ENCODE results near the gene CLHC1. TPM values are rescaled to one million over a fixed set of nuclear protein-coding genes. Genes with fewer than 3 reads are reported as not detected.

Gene CLHC1
- polyA plus RNA-seq, 1 of the 3 experiments (the other 2 are of a cell fraction), result 3.8 TPM

GRCh38 chr2:55225481-55226020, 6.5 kb downstream of the CLHC1 start:
- Histone ChIP-seq H4K20me1 (ENCODE audit: insufficient read depth) (no peaks in the 10 kb centered on the region), H3K9me2 (no peaks in the 10 kb centered on the region), H3K9ac (no peak overlapping the region), H3K27me3 (ENCODE audit: insufficient read depth) (no peaks in the 10 kb centered on the region), H3K4me3 (ENCODE audit: low read depth in 2 of 2, low read length in 1 of 2) (no peak overlapping the region), H3K9me3 (no peaks in the 10 kb centered on the region), H3K4me1 (ENCODE audit: control insufficient read depth in 1 of 2, insufficient read depth in 2 of 2, low read depth in 1 of 2, low read length in 1 of 2) (peaks cover 0 to 3% of the 10 kb centered on the region in 2 experiments; a peak in 1 of 4 replicates), H2AFZ (ENCODE audit: low read depth) (no peak overlapping the region), H3K4me2 (no peak overlapping the region), H3K27ac (ENCODE audit: low read depth in 2 of 2, low read length in 1 of 2) (no peak overlapping the region), H3K79me2 (ENCODE audit: insufficient read depth) (peaks cover 28% of the 10 kb centered on the region; the same call in 1 of the 2 replicates), H3K36me3 (replicated peaks in 1 of 2; ENCODE audit: control insufficient read depth in 1 of 2, insufficient read depth in 2 of 2, low read length in 1 of 2) (peaks cover 10 to 19% of the 10 kb centered on the region in 2 experiments), H3F3A (replicated peaks; ENCODE audit: insufficient read depth) (peaks cover 7% of the 10 kb centered on the region)
- ChIA-PET POLR2A (interaction anchor here (1.3 kb wide), 1 partner anchor 175 kb away, joined by 3 read pairs; the partner anchor contains the start of gene RTN4), CTCF (interaction anchor here (1.0 kb wide), 1 partner anchor 302 kb away, joined by 3 read pairs; no protein-coding TSS in a partner anchor)
- DNase-seq, result no peak
- 94% methylated on average over 18 of the region's 19 CpGs for WGBS (ENCODE audit: low lambda C conversion rate)
- TF ChIP-seq TCF12 (IDR thresholded peaks at IDR 0.05), result no peak
- no peak for TF ChIP-seq TAF1 (IDR thresholded peaks at IDR 0.05; ENCODE audit: borderline replicate concordance, low read depth, low read length)

DNA sequence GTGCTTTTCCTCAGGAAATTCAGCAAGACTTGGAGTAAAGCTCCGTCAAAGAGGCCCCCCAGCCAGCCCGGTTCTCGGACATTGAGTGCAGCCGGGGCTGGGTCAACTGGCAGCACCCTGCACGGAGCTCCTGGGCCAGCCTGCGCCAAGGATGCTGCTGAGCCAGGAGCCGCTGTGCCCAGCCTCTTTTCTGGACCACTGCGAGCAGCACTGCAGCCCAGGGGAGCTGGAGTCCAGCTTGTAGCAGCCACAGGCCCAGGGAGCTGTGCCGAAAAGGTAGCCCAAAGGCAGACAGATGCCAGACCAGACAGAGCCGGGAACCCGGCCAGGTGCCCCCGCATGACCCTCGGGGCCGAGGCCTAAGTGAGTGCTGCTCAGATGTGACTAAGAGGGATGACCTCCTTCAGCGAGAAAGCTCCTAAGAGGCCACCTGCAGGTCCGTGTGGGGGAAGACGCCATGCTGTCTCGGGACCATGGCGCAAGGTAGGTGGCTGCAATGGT, 7.3 kb downstream of the CLHC1 start:
- 87% methylated on average over 9 of the region's 19 CpGs for WGBS (ENCODE audit: low lambda C conversion rate)
- POLR2A ChIA-PET, result interaction anchor here (1.3 kb wide), 1 partner anchor 174 kb away, joined by 3 read pairs; the partner anchor contains the start of gene RTN4
- no peaks in the 10 kb centered on the region for H4K20me1 ChIP-seq (ENCODE audit: insufficient read depth)
- H3K36me3 ChIP-seq (replicated peaks in 1 of 2; ENCODE audit: control insufficient read depth in 1 of 2, insufficient read depth in 2 of 2, low read length in 1 of 2), result peaks cover 10 to 19% of the 10 kb centered on the region in 2 experiments
- TF ChIP-seq, protein P1, sequence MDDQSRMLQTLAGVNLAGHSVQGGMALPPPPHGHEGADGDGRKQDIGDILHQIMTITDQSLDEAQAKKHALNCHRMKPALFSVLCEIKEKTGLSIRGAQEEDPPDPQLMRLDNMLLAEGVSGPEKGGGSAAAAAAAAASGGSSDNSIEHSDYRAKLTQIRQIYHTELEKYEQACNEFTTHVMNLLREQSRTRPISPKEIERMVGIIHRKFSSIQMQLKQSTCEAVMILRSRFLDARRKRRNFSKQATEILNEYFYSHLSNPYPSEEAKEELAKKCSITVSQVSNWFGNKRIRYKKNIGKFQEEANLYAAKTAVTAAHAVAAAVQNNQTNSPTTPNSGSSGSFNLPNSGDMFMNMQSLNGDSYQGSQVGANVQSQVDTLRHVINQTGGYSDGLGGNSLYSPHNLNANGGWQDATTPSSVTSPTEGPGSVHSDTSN (IDR thresholded peaks at IDR 0.05), result no peak
- TF ChIP-seq MAX (IDR thresholded peaks at IDR 0.05; ENCODE audit: low read depth), result no peak
- no peak for TF ChIP-seq TAF1 (IDR thresholded peaks at IDR 0.05; ENCODE audit: borderline replicate concordance, low read depth, low read length)
- no peak for TF ChIP-seq FOXJ3 (CRISPR knock-in tag; IDR thresholded peaks at IDR 0.05)
- no peaks in the 10 kb centered on the region for H3K9me2 ChIP-seq
- H3K27ac ChIP-seq (ENCODE audit: low read depth in 2 of 2, low read length in 1 of 2), result no peak overlapping the region
- peaks cover 7% of the 10 kb centered on the region for H3F3A ChIP-seq (replicated peaks; ENCODE audit: insufficient read depth)
- CTCF ChIA-PET, result interaction anchor here (0.9 to 1.0 kb wide), 2 partner anchors 301 to 386 kb away, joined by 3 read pairs; no protein-coding TSS in a partner anchor
- H3K4me3 ChIP-seq (ENCODE audit: low read depth in 2 of 2, low read length in 1 of 2), result no peak overlapping the region
- H3K9me3 ChIP-seq, result no peaks in the 10 kb centered on the region
- H2AFZ ChIP-seq (ENCODE audit: low read depth), result no peak overlapping the region
- peaks cover 0 to 3% of the 10 kb centered on the region in 2 experiments; a peak in 1 of 4 replicates for H3K4me1 ChIP-seq (ENCODE audit: control insufficient read depth in 1 of 2, insufficient read depth in 2 of 2, low read depth in 1 of 2, low read length in 1 of 2)
- H3K9ac ChIP-seq, result no peak overlapping the region
- DNase-seq, result peak; percentile 31
- no peaks in the 10 kb centered on the region for H3K27me3 ChIP-seq (ENCODE audit: insufficient read depth)
- no peak overlapping the region for H3K4me2 ChIP-seq
- H3K79me2 ChIP-seq (ENCODE audit: insufficient read depth), result peaks cover 21% of the 10 kb centered on the region; the same call in 1 of the 2 replicates

DNA sequence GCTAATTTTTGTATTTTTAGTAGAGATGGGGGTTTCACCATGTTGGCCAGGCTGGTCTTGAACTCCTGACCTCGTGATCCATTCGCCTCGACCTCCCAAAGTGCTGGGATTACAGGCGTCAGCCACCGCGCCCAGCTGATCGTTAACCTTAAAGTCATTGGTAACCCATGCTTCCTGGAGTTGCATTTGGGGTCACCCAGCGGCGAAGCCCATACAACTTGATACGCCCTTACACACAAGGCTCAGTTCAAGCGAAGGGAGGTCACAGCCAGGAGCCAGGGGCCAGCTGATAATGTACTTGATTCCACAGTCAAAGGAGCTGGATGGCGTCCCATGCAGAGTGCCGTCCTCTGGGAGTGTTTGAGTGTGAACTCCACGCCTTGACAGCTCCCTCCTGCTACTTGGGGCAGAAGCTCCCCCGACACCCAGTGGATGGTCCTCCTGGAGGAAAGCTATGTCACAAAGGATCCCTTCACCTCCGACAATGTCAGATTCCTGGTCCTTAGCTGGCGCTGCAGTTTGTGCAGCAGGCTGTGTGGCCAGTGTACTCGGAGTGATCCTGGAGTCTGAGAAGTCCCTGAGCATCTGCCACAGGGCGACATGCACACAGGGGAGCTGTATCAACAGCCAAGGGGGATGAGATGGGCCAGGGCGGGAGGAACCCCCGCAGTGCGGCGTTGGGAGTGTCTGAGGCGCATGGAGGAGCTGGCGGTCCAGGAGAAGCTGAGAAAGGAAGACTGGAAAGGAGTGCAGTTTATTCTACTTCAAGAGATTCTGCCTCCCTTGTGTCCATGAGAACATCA, 7.9 kb downstream of the CLHC1 start:
- H3K79me2 ChIP-seq (ENCODE audit: insufficient read depth), result peaks cover 15% of the 10 kb centered on the region; the same call in 1 of the 2 replicates
- peaks cover 10 to 19% of the 10 kb centered on the region in 2 experiments for H3K36me3 ChIP-seq (replicated peaks in 1 of 2; ENCODE audit: control insufficient read depth in 1 of 2, insufficient read depth in 2 of 2, low read length in 1 of 2)
- H3K27me3 ChIP-seq (ENCODE audit: insufficient read depth), result no peaks in the 10 kb centered on the region
- no peaks in the 10 kb centered on the region for H4K20me1 ChIP-seq (ENCODE audit: insufficient read depth)
- H3K9me2 ChIP-seq, result no peaks in the 10 kb centered on the region
- no peak for DNase-seq
- no peak overlapping the region for H2AFZ ChIP-seq (ENCODE audit: low read depth)
- no peak overlapping the region for H3K27ac ChIP-seq (ENCODE audit: low read depth in 2 of 2, low read length in 1 of 2)
- H3K4me3 ChIP-seq (ENCODE audit: low read depth in 2 of 2, low read length in 1 of 2), result no peak overlapping the region
- 98% methylated on average over 25 of the region's 25 CpGs for WGBS (ENCODE audit: low lambda C conversion rate)
- H3K4me2 ChIP-seq, result no peak overlapping the region
- H3K9me3 ChIP-seq, result no peaks in the 10 kb centered on the region
- peaks cover 0 to 3% of the 10 kb centered on the region in 2 experiments; a peak in 1 of 4 replicates for H3K4me1 ChIP-seq (ENCODE audit: control insufficient read depth in 1 of 2, insufficient read depth in 2 of 2, low read depth in 1 of 2, low read length in 1 of 2)
- ChIA-PET CTCF (interaction anchor here (0.9 kb wide), 1 partner anchor 385 kb away, joined by 3 read pairs; no protein-coding TSS in a partner anchor), POLR2A (interaction anchor here (1.3 kb wide), 1 partner anchor 174 kb away, joined by 3 read pairs; the partner anchor contains the start of gene RTN4)
- peaks cover 7% of the 10 kb centered on the region for H3F3A ChIP-seq (replicated peaks; ENCODE audit: insufficient read depth)
- no peak overlapping the region for H3K9ac ChIP-seq
- TF ChIP-seq GABPA (IDR thresholded peaks at IDR 0.05; ENCODE audit: low read depth) (no peak), TEAD4 (IDR thresholded peaks at IDR 0.05; ENCODE audit: borderline replicate concordance, insufficient read depth) (no peak), RAD21 (IDR thresholded peaks at IDR 0.05; ENCODE audit: low read length) (no peak), MEF2A (IDR thresholded peaks at IDR 0.05; ENCODE audit: borderline replicate concordance, low read depth) (no peak), YY1 (IDR thresholded peaks at IDR 0.05; ENCODE audit: low read depth) (no peak), MAX (IDR thresholded peaks at IDR 0.05; ENCODE audit: low read depth) (no peak), EZH2phosphoT487 (IDR thresholded peaks at IDR 0.05; ENCODE audit: borderline replicate concordance, low read depth) (no peak), EP300 (IDR thresholded peaks at IDR 0.05; ENCODE audit: borderline replicate concordance in 1 of 2, low read depth in 1 of 2, low read length in 1 of 2) (no peak), GATA2 (CRISPR knock-in tag; IDR thresholded peaks at IDR 0.05) (no peak), FOXM1 (IDR thresholded peaks at IDR 0.05; ENCODE audit: low read depth) (no peak), RXRA (IDR thresholded peaks at IDR 0.05; ENCODE audit: borderline replicate concordance, low read depth) (no peak)
- TF ChIP-seq, protein P1 (IDR thresholded peaks at IDR 0.05), result no peak

Data from SK-N-SH (cell line).